ENCODE data around the gene DTNB.
A peak's percentile ranks its signal among the peaks of the same experiment; 100 is the strongest.

The DTNB gene

DNA sequence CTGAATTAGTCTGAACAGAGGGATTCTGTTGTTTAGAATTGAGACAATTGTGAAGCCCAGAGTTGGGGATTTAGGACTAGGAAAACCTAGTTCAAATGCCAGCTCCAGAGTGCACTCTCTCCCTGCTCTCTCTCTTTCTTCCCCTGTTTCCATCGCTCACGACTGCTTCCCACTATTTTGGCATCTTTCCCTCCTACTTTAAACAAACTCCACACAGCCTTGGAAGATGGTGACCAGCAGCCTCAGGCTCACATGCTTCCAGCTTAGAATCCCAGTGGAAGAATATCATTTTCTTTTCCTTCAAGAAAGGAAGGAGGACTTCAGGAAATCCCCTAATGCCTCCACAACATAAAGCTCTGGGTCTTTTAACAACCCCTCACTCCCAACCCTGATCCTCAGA lies 325.5 kb downstream of the DTNB start:
- no peak for DNase-seq

DNA sequence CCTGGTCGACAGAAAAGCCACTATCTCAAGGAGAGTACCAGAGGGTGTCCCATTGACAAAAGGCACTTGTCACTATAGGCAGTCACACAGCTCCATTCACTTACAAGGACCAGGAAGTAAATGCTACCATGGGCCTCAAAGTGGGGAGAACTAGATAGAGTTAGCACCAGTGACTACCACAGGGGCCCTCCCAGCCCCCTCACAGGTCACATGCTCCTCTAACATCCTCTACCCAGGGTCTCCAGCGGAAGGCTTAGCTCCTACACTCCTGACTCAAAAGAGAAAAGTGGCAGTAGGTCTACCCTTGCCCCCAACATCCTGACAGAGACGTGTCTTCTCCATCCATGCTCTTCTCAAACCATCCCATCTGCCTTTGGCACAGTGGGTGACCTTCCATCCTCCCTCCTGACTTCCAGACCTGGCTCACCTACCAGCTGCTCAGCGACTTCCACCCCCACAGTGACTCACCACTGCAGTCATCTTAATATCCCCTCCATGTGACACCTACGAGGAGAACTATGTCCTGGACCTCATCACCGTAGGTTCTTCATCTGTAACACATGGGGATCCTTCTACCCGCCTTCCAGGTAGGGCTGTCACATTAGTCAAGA lies 326.1 kb downstream of the DTNB start:
- DNase-seq, result no peak

DNA sequence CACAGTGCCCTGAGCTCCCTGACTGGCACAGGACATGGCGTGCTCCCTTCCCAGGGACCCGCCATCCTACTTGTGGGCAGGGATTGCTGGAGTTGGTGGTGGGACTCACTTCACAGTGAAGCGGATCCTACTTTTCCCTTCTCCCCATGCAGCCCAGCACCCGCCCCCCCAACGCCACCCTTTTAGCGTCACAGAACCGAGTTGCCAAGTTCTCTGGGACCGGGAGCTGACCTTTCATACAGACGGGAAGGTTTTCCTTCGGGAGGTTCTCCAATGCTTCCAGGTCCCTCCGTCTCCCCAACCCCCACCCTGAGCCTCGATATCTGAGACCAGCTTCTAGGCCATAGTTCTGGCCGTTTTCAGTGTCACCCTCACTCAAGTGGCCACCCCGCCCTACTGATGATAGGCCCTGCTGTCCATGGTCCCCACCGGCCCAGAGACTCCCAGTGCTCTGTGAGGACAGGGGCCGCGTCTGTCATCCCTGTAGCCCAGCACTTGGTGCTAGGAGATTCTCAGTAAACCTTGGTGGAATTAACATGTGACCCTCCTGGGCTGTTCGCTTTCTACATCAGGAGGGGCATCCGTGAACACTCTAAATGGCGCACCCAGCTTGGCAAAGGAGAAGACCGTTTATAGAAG lies 330.1 kb downstream of the DTNB start:
- DNase-seq, result no peak

DNA sequence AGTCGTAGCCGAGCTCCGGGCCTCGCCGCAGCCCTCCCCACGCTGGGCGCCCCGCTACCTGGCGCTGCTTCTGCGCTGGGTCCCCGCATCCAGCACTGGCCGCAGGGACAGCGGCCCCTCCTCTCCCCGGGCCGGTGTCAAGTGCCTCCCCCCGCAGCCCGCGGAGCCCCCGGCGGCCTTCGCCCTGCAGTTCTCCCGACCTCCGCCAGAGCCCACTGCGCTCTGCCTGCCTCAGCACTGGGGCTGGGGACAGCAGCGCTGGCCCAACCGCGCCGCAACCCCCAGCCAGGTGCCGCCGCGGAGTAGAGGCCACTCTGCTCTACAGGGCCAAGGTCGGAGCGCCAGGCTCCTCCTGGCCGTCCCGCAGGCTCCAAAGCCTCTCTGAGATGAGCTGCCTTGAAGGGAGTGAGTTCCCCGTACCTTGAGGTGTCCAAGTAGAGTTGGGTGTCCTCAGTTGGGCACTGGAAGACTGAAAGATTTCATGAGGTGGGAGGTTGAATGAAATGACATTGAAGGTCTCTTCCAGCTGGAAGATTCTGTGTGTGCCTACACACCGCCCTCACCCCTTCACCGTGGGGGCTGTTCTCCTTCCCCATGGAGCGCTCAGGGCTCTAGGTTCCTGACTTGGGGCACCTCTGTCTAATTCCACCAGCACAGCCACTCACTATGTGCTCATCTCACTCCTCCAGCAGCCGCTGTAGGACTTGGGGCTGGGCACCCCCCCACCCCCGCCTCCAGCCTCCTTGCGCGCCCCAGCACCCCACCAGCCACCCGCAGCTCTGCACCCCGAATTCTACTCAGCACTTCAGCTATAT lies 330.8 kb downstream of the DTNB start:
- peak in 51 of 56 donors; percentile 28 to 85 (median 66) for DNase-seq

DNA sequence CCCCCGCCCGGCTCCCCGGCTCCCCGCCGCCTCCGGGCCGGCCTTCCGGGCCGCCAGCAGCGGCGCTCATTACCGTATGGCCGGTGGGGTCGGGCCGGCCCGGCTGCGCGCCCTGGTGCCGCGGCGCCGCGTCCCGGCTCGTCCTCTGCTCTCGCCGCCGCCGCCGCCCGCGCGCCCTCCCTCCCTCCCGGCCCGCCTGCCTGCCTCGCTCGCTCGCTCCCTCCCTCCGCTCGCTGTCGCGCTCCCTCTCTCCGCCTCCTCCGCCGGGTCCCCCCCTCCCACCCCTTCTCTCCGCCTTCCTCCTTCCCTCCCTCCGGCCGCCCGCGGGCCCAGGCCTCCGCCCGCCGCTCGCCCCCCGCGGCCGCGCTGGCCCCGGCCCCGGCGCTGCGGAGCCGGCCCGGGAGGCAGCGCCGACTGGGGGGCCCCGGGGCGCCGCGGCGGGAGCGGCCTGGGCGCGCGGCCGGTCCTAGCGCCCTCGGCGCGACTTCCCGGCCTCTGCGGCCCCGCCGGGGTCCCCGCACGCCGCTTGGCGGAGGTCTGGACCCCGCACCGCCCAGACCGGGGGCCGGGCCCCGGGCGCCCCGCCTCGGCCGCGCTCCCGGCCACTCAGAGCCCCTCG lies 331.5 kb downstream of the DTNB start, which contains the start of gene DNMT3A:
TSS of gene DNMT3A (minus strand) at position 173 of the 619 bp plus-strand sequence. CDS start 27,941 bp downstream, outside the sequence.
- peak in 45 of 56 donors; percentile 32 to 87 (median 66) for DNase-seq

DNA sequence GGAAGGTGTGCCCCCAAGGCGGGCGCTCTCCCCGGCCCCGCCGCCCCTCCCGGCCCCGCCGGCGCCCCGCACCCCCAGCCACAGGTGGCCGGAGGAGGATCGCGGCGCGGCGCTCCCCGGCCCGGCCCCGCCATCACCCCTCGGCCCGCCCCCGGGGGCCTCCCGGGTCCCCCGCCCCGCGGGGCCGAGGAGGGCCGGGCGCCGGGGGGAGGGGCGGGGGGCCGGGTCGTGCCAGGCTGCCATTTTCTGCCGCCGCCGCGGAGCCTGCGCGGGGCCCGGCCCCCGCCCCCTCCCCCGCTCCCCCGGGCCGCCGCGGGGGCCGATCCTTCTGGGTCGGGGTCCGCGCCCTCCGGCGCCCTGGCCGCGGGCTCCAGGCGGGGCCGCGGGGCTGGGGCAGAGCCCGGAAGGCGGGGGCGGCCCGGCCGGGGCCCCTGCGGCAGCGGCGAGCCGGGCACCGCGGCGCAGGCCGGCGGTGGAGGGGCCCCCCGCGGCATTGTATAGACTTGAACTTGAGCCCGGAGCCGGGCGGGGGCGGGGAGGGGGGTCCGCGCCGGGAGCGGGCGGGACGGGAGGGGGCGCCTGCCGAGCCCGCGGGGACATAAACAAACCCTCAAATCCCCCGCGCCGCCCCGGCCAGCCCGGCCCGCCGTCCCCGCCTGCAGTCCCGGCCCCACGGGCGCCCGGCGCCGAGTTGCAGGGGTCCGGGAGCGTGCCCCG lies 332.2 kb downstream of the DTNB start:
- peak in 30 of 56 donors; percentile 15 to 75 (median 48) for DNase-seq

DNA sequence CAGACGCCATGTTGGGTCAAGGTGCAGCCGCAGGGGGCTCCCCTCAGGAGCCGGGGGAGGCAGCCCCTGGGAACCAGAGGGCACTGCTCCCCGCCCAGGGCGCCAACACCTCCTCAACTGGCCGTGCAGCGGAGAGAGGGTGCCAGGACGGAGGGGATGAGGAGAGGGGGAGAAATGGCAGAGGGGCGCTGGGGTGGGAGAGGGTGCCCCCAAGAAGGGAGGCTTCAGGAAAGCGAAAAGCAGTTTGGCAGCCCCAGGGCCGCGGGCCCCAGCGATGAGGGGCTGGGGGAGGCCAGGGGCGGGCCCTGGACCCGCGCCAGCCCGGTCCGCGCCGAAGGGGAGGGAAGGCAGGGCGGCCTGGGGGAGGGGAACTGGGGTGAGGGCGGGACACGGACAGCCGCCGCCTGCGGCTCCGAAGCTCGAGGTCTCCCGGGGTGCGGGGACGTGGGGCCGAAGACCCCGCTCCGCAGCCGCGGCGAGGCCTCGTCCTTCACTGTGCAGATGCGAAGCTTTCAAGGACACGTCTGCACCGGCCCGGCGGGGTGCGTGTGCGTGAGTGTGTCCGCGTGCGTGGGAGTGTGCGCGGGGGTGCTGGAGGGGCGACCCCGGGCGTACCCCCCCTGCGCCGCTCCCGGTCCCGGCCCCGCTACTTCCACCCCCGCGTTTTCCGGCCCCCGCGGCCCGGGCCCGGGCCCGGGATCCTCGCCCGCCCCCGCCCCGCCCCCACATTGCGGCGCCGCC lies 333.0 kb downstream of the DTNB start:
- peak in 9 of 56 donors; percentile 21 to 62 (median 37) for DNase-seq

DNA sequence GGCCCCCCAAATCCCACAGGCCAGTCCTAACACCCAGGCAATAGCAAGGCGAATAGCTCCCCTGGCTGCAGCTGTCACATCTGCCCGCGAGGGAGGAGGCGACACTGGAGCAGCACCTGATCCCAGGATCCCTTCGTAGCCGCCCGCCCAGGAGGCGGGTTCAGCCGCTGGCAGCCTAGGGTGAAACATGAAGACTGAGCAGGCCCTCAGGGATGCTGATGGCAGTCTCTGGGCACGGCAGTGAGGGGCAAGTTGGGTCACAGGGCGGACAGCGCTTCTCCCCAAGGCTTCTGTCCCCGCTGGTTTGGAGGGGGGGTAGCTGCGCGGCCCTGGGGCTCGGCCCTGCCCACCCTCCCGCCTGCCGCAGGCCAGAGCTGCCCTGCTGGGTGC lies 333.6 kb downstream of the DTNB start:
- DNase-seq, result peak in 14 of 56 donors; percentile 18 to 54 (median 34)

DNA sequence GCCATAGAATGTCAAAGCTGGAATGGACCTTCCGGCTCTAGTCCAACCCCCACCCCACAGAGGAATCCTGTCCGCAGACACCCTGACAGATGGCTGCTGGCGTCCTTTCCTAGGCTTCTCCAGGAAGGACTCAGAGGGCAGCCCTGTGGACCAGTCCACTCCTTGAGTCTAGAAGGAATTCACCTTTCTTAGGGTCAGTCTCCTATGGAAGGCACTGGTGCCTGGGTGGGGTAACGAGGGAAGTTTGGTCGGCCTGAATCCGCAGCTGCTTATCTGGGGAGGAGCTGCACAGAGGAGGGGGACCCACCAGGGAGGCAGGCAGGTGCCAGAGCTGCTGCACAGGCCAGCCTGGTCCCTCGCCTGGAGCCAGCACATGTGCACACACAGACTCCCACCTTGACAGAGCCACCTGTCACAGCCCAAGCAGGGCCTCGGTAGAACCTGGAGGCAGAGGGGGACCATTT lies 334.1 kb downstream of the DTNB start:
- no peak for DNase-seq

DNA sequence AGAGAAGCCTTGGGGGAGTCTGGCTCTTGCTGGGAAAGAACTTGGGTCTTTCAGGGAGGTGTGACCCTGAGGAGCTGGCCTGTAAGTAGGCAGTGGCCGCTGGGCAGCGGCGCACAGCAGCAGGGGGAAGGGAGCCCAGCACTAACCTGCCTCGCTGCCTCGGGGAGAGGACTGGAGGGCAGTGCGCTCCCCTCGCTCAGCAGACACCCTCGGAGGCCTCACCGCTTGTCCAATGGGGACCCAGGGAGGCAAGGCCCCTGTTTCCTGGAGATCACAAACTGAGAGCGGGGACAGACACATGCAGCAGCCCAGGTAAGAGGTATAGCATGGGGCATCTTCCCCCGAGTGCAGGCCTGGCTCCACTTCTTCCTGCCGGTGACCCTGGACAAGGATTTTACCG lies 335.0 kb downstream of the DTNB start:
- no peak for DNase-seq

DNA sequence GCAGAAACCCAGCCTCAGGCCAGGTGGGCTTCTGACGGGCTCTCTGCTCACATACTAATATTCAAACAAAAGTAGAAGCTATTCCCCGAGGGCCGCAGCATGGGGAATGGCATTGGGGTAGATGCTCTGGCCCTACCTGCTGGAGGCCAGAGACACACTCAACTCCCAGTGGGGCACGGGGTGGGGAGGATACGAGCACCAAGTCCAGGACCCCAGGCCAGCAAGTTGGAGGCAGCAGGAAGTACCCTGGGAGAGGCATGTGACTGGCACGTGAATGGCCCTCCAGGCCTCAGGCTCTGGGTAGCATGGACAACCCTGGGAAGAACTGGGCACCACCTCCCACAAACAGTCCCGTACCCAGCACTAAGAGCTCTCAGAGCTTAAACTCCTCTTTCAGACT lies 335.5 kb downstream of the DTNB start:
- DNase-seq, result peak in 2 of 56 donors; percentile 22 to 45

DNA sequence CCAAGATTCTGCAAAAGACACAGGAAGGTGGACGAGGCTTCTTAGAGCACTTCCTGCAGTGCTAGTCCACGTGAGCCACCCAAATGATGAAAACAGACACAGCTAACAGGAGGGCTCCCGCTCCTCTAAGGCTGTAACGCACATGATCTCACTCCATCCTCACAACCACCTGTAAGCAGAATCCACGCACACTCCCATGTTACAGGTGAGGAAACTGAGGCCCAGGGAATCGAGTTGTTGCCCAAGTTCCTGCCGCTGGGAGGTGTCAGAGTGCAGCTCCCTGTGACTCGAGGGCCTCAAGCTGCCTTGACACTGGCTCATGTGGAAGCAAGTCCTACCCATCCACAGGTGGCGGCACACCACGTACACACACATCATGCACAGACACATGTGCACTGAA lies 336.1 kb downstream of the DTNB start:
- DNase-seq, result no peak

DNA sequence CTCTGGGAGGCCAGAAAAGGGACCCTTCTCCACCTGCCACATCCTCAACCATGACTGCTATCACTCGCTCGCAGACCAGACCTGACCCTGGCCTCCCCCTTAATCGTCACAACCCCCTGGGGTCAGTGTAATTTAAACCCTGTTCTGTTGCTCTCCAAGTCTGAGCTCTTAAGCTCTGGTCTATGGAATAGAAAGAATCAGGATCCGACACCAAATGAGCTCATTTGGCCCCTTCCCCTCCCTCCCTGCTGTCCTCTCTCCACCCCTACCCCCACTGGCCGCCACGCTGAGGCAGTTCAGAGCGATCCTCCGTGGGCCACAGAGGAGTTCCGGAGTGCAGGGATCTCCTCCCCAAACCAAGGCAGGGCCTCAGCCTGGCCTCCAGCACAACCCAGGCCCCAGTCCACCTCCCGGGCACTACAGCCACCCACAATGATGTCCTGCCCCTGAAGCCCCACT lies 337.0 kb downstream of the DTNB start:
- no peak for DNase-seq

DNA sequence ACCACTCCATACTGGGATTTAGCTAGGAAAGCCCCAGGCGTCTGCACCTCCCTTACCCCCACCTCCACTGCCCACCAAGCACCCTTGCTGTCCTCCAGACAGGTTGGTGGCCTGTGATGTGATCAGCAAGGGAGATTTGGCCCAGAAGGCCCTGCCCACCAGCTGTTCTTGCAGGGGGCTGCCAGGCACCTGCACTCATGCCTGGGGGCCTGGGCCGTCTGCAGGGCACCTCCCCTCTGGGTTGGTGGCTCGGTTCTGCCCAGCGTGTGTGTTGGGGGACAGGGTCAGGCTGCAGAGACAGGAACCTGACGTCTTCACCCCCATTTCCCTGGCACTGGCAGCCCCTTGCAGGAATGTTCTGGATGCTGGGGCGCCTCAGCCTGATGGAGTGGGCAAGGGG lies 337.4 kb downstream of the DTNB start:
- DNase-seq, result no peak

DNA sequence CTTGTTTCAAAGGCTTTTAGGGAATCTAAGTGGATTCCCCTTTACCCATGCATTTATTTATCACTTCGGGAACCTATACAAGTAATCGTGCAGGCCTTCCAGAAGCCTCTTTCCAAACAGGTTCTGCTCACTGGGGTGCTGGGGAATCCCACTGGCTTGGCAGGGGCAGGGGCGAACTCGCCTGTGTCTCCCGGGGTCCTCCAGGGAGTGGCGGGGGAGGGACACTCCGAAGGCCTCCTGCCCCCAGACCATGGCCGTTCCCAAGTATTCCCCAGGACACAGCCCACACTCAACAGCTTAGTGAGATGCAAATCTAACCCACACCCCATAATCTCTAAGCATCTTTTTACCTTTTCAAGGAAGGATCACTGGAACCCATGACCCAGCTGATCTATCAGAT lies 338.2 kb downstream of the DTNB start:
- no peak for DNase-seq

DNA sequence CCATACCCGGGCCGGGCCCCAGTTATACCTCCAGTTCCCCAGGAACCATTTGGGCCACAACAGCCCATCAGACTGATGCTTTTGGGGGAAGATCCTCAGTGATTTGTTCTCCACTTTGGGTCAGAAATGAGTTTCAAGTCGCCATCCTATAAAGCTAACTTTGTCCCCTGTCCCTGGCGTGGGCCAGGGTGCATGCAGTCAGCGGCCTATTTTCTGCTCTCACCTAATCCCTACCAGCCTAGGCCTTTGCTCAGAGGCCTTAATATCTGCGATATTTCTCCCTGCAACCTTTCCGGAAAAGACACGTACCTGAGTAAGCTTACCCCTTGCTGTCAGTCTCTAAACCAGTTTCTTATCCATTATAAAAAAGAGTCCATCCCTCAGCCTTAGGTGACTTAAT lies 338.9 kb downstream of the DTNB start:
- DNase-seq, result no peak

DNA sequence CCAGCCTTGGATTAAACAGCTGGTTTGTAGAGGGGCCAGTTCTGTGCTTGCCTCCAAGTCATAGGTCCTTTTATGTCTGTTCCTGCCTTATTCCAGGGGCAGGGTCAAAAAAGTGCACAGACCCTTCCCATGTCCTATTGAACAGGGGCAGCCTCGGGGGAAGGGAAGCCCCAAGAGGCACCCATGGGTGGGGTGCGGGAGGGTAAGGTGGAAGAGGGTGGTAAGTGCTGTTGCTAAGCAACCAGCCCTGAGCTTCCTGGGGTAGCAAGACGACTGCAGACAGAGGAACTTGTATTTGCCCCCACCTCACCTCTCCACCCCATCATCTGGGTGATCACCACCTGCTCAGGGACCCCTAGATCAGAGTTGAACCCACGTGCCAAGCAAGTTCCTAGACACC lies 339.4 kb downstream of the DTNB start:
- DNase-seq, result no peak

DNA sequence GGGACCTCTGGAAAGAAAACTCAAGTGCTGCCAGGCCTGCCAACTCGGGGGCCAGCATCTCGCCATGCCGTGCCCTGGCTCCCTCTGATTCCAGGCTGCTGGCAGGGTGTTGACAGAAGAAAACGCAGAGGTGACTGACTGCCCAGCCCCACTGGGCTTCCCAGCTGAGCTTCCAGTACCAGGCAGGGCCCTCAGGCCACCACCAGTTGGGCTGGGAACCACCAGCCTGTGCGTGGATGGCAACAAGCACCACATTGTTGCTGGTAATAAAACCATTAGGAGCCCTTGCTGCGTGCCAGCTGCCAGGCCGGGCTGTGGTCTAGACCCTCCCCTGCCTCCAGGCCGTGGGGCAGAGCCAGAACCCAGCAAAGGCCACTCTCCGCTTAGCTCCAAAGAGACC lies 340.8 kb downstream of the DTNB start:
- DNase-seq, result peak in 42 of 56 donors; percentile 24 to 90 (median 70)

DNA sequence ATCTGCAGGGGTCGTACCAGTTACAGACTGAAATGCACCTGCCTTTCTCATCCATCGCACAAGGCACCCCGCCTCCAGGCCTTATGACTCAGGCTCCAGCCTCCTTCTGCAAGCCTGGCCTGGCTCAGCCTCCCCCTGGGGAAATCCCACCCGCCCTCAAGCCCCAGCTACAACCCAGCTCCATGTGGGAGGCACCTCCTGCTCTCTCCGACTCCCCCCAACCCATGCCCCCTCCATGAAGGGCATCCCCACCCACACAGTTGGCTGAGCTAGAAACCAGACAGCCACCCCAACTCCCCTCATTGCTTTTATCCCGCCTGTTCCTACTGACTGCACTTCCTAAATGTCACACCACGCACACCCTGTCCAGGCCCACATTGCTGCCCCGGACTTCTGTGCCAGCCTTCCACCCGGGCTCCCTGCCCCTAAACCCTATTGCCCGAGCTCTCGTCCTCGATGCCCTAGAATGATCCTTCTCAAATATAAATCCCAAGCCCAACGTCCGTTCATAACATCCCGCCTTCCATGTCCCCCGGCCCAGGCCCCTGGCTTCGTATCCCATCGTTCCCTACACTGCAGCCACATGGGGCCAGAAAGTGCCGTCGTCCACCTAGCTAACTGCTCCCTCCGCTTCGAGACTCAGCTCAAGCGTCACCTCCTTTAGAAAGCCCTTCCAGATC lies 341.6 kb downstream of the DTNB start:
- DNase-seq, result no peak

DNA sequence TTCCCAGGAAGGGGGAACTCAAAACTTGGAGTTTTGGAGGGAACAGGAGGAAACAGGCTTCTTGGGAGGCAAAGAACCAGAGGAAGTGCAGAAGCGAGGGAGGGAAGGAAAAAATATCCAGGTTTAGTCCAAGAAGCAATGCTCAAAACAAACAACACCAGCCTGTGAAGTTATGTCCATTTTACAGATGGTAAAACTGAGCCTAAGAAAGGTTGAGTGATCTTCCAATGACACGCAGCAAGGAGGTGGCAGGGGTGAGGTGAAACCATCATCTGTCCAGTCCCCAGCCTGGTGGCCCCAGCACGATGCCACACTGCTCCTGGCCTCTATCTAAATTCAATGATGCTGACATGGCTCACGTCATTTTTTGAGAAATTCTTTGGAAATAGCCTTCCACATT lies 342.4 kb downstream of the DTNB start:
- DNase-seq, result no peak
